CD4-positive, alpha-beta T cell treated with Interleukin-21 for 1 hour (primary cell): ENCODE data around the gene MXD1.

Source experiments
- DNase-seq: peaks from one replicate; pipeline ENCODE4 v3.0.0-alpha.2; 2020

MXD1 gene

GRCh38 chr2:69955029-69955428 is 40.1 kb downstream of the MXD1 start:
- DNase-seq = no peak

GRCh38 chr2:69956475-69956979 is 41.6 kb downstream of the MXD1 start:
- DNase-seq = no peak

- DNase-seq = no peak
These were observed 43.1 kb downstream of the MXD1 start for GRCh38 chr2:69957965-69958364.

- no peak for DNase-seq
These were observed 43.6 kb downstream of the MXD1 start for GRCh38 chr2:69958480-69958879.

- no peak for DNase-seq
These were observed 44.5 kb downstream of the MXD1 start for GRCh38 chr2:69959425-69959824.

- DNase-seq = no peak
These were observed 45.9 kb downstream of the MXD1 start for GRCh38 chr2:69960821-69961220.

GRCh38 chr2:69961496-69961895 is 46.6 kb downstream of the MXD1 start, which contains the start of gene ASPRV1:
Gene ASPRV1 (minus strand): TSS chr2:69961631. CDS start chr2:69961436, 195 bp downstream.
- DNase-seq = no peak

- DNase-seq = no peak
These were observed 48.2 kb downstream of the MXD1 start for GRCh38 chr2:69962986-69963730.

GRCh38 chr2:69964353-69964841 is 49.5 kb downstream of the MXD1 start:
- no peak for DNase-seq

- no peak for DNase-seq
These were observed 51.0 kb downstream of the MXD1 start for GRCh38 chr2:69965756-69966445.

- no peak for DNase-seq
These were observed 51.6 kb downstream of the MXD1 start for GRCh38 chr2:69966496-69966895.

- no peak for DNase-seq
These were observed 53.7 kb downstream of the MXD1 start for GRCh38 chr2:69968609-69969008.

- no peak for DNase-seq
These were observed 54.4 kb downstream of the MXD1 start for GRCh38 chr2:69969126-69969983.

GRCh38 chr2:69969991-69970390 is 55.1 kb downstream of the MXD1 start:
- no peak for DNase-seq

GRCh38 chr2:69972822-69973221 is 57.9 kb downstream of the MXD1 start:
- DNase-seq = no peak

GRCh38 chr2:69973335-69973735 is 58.4 kb downstream of the MXD1 start:
- DNase-seq = no peak

- no peak for DNase-seq
These were observed 60.4 kb downstream of the MXD1 start for GRCh38 chr2:69975136-69975852.

GRCh38 chr2:69975853-69976462 is 61.0 kb downstream of the MXD1 start:
- DNase-seq = no peak

- no peak for DNase-seq
These were observed 62.3 kb downstream of the MXD1 start for GRCh38 chr2:69977186-69977585.

- no peak for DNase-seq
These were observed 63.1 kb downstream of the MXD1 start for GRCh38 chr2:69977906-69978482.
